ENCODE data around the gene SPATS1.

Gene SPATS1

DNA sequence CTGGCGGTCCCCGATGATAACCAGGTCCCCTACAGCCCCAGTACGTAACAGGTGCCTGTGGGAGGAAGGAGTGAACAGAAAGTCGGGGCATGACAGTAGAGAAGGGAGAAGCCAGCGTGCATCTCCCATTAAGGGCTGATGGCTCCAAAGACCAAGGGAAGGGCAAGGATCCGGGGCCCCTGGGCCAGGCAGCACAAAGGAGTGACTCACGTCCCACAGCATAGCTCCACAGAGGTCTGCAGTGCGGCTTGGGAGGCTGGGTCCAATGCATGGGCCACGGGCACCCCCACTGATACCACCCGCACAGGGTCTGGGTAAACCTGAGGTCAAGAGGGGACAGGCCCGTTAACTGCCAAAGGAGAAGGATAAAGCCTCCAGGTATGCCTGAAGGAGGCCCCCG, 39.6 kb upstream of the SPATS1 start:
- ATAC-seq, result no peak

DNA sequence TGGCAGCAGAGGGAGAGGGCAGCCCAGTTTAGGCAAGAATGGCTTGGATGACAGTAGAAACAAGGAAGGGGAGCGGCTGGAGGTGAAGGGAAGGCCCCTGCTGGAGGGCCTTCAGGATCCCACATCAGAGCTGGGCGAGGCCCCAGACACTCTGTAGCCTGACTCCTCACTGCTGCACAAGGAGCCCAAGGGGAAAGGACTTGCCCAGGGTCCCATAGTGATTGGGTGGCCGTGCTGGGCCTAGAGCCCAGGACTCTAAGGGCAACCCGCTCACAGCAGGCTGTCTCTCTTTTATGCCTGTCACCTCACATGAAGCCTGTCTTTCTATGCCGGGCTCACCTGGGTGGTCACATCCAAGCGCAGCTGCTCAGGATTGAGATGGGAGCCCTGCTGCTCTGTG, 38.6 kb upstream of the SPATS1 start:
- TF ChIP-seq ZNF8 (CRISPR knock-in tag; IDR thresholded peaks at IDR 0.05) (no peak), ZNF565 (CRISPR knock-in tag; conservative IDR thresholded peaks at IDR 0.05; ENCODE audit: low read depth) (no peak), ESRRG (CRISPR knock-in tag; IDR thresholded peaks at IDR 0.05) (no peak)
- ATAC-seq, result no peak

More for the DNA sequence above, 39.6 kb upstream of the SPATS1 start:
- TF ChIP-seq, protein P1, sequence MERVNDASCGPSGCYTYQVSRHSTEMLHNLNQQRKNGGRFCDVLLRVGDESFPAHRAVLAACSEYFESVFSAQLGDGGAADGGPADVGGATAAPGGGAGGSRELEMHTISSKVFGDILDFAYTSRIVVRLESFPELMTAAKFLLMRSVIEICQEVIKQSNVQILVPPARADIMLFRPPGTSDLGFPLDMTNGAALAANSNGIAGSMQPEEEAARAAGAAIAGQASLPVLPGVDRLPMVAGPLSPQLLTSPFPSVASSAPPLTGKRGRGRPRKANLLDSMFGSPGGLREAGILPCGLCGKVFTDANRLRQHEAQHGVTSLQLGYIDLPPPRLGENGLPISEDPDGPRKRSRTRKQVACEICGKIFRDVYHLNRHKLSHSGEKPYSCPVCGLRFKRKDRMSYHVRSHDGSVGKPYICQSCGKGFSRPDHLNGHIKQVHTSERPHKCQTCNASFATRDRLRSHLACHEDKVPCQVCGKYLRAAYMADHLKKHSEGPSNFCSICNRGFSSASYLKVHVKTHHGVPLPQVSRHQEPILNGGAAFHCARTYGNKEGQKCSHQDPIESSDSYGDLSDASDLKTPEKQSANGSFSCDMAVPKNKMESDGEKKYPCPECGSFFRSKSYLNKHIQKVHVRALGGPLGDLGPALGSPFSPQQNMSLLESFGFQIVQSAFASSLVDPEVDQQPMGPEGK (CRISPR knock-in tag; IDR thresholded peaks at IDR 0.05; ENCODE audit: borderline replicate concordance), result no peak
- TF ChIP-seq ZC3H10 (CRISPR knock-in tag; IDR thresholded peaks at IDR 0.05) (no peak), PPARA (CRISPR knock-in tag; IDR thresholded peaks at IDR 0.05; ENCODE audit: borderline replicate concordance) (no peak), ZNF8 (CRISPR knock-in tag; IDR thresholded peaks at IDR 0.05) (no peak), ZNF565 (CRISPR knock-in tag; conservative IDR thresholded peaks at IDR 0.05; ENCODE audit: low read depth) (no peak), GLIS3 (CRISPR knock-in tag; IDR thresholded peaks at IDR 0.05) (no peak), ZFP30 (CRISPR knock-in tag; IDR thresholded peaks at IDR 0.05) (no peak), ZNF70 (CRISPR knock-in tag; IDR thresholded peaks at IDR 0.05) (no peak), ARNTL (CRISPR knock-in tag; IDR thresholded peaks at IDR 0.05; ENCODE audit: borderline replicate concordance, low read depth) (no peak), TOX (CRISPR knock-in tag; IDR thresholded peaks at IDR 0.05; ENCODE audit: borderline replicate concordance) (no peak)
- TF ChIP-seq, protein P2, sequence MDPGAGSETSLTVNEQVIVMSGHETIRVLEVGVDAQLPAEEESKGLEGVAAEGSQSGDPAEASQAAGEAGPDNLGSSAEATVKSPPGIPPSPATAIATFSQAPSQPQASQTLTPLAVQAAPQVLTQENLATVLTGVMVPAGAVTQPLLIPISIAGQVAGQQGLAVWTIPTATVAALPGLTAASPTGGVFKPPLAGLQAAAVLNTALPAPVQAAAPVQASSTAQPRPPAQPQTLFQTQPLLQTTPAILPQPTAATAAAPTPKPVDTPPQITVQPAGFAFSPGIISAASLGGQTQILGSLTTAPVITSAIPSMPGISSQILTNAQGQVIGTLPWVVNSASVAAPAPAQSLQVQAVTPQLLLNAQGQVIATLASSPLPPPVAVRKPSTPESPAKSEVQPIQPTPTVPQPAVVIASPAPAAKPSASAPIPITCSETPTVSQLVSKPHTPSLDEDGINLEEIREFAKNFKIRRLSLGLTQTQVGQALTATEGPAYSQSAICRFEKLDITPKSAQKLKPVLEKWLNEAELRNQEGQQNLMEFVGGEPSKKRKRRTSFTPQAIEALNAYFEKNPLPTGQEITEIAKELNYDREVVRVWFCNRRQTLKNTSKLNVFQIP (CRISPR knock-in tag; IDR thresholded peaks at IDR 0.05; ENCODE audit: borderline replicate concordance, low read depth), result no peak
- TF ChIP-seq, protein P3, sequence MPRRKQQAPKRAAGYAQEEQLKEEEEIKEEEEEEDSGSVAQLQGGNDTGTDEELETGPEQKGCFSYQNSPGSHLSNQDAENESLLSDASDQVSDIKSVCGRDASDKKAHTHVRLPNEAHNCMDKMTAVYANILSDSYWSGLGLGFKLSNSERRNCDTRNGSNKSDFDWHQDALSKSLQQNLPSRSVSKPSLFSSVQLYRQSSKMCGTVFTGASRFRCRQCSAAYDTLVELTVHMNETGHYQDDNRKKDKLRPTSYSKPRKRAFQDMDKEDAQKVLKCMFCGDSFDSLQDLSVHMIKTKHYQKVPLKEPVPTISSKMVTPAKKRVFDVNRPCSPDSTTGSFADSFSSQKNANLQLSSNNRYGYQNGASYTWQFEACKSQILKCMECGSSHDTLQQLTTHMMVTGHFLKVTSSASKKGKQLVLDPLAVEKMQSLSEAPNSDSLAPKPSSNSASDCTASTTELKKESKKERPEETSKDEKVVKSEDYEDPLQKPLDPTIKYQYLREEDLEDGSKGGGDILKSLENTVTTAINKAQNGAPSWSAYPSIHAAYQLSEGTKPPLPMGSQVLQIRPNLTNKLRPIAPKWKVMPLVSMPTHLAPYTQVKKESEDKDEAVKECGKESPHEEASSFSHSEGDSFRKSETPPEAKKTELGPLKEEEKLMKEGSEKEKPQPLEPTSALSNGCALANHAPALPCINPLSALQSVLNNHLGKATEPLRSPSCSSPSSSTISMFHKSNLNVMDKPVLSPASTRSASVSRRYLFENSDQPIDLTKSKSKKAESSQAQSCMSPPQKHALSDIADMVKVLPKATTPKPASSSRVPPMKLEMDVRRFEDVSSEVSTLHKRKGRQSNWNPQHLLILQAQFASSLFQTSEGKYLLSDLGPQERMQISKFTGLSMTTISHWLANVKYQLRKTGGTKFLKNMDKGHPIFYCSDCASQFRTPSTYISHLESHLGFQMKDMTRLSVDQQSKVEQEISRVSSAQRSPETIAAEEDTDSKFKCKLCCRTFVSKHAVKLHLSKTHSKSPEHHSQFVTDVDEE (CRISPR knock-in tag; IDR thresholded peaks at IDR 0.05), result no peak

DNA sequence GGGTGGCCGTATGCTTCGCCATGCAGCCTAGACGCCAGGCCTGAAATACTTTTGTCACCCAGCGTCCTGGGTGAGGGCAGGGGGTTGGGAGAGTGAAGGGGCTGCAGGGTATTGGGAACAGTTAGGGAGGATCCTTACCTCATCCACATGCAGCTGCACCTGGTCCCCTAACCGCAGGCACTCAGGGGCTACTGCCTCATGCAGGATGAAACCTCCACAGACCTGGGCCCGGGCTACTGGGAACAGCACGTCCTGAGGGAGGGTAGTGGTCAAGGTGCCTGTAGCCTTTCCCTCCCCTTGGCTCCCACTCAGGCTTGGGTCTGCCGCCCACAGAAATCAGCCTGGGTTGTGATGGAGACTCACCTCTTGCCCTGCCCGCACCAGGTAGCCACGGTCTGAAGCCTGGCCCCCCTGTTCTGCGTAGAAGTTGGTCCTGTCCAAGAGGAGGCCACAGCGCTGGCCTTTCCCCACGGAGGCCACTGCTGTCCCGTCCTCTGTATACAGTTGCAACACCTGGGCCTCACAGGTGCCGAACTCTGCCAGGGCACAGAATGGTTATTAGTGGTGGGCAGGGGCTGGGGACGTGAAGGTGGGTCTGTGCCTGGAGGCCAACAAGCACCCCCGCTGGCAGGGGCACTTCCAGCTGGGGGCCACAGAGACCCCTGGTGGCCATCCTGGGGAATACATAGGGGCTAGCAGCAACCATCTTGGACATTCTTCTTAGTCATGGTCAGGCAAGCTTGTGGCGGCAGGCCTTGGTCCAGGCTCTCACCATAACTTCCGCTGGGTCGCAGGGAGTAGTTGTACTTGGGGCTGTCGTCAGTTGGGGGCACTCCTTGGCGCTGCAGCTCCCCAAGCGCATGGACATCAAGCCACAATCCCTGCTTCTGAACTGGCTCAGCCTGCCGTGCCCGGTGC, 37.9 kb upstream of the SPATS1 start:
- peak; percentile 82 for ATAC-seq
- TF ChIP-seq TOX (CRISPR knock-in tag; IDR thresholded peaks at IDR 0.05; ENCODE audit: borderline replicate concordance) (no peak), ISL1 (CRISPR knock-in tag; IDR thresholded peaks at IDR 0.05) (no peak), TCF4 (CRISPR knock-in tag; IDR thresholded peaks at IDR 0.05; ENCODE audit: borderline replicate concordance) (no peak), SNAI2 (CRISPR knock-in tag; IDR thresholded peaks at IDR 0.05) (no peak), ZNF70 (CRISPR knock-in tag; IDR thresholded peaks at IDR 0.05) (no peak), ZNF8 (CRISPR knock-in tag; IDR thresholded peaks at IDR 0.05) (no peak), ZNF565 (CRISPR knock-in tag; conservative IDR thresholded peaks at IDR 0.05; ENCODE audit: low read depth) (no peak), ZFP30 (CRISPR knock-in tag; IDR thresholded peaks at IDR 0.05) (no peak), PPARA (CRISPR knock-in tag; IDR thresholded peaks at IDR 0.05; ENCODE audit: borderline replicate concordance) (no peak), RARB (CRISPR knock-in tag; IDR thresholded peaks at IDR 0.05) (no peak)
- TF ChIP-seq, protein P2 (CRISPR knock-in tag; IDR thresholded peaks at IDR 0.05; ENCODE audit: borderline replicate concordance, low read depth), result no peak

DNA sequence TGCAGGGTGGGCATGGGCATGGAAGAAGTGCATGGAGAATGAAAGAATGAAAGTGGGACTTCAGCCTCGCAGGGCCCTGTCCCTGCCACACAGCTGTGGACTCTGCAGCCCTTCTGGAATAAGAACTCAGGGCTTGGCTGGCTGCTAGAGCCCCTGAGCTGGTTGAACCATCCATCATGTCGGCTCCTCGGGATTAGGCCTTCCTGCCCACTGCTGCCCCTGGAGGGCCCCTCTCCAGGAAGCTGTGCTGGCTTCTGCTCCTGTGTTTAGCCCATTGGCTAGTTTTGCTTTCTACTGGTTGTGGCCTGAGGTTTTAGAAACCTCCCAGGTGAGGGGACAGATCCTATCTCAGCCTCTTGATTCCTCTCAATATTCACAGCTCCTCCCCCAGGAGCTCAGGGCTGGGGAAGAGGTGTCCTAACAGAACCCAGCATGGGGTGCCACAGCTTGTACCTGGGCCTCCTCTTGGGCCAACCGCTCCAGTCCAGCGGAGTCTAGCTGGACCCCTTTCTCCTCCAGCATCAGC, 37.2 kb upstream of the SPATS1 start:
- no peak for ATAC-seq
- no peak for TF ChIP-seq ZFP3 (CRISPR knock-in tag; IDR thresholded peaks at IDR 0.05)
- no peak for TF ChIP-seq GLIS3 (CRISPR knock-in tag; IDR thresholded peaks at IDR 0.05)
- no peak for TF ChIP-seq ZC3H10 (CRISPR knock-in tag; IDR thresholded peaks at IDR 0.05)
- TF ChIP-seq ZNF8 (CRISPR knock-in tag; IDR thresholded peaks at IDR 0.05), result no peak
- no peak for TF ChIP-seq CSDC2 (CRISPR knock-in tag; IDR thresholded peaks at IDR 0.05)
- TF ChIP-seq ZNF565 (CRISPR knock-in tag; conservative IDR thresholded peaks at IDR 0.05; ENCODE audit: low read depth), result no peak
- TF ChIP-seq ISL1 (CRISPR knock-in tag; IDR thresholded peaks at IDR 0.05), result no peak
- no peak for TF ChIP-seq BACH2 (CRISPR knock-in tag; IDR thresholded peaks at IDR 0.05; ENCODE audit: borderline replicate concordance)
- TF ChIP-seq, protein P4, sequence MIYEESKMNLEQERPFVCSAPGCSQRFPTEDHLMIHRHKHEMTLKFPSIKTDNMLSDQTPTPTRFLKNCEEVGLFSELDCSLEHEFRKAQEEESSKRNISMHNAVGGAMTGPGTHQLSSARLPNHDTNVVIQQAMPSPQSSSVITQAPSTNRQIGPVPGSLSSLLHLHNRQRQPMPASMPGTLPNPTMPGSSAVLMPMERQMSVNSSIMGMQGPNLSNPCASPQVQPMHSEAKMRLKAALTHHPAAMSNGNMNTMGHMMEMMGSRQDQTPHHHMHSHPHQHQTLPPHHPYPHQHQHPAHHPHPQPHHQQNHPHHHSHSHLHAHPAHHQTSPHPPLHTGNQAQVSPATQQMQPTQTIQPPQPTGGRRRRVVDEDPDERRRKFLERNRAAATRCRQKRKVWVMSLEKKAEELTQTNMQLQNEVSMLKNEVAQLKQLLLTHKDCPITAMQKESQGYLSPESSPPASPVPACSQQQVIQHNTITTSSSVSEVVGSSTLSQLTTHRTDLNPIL (CRISPR knock-in tag; IDR thresholded peaks at IDR 0.05; ENCODE audit: low read depth), result no peak
- no peak for TF ChIP-seq TOX (CRISPR knock-in tag; IDR thresholded peaks at IDR 0.05; ENCODE audit: borderline replicate concordance)
- TF ChIP-seq, protein P3 (CRISPR knock-in tag; IDR thresholded peaks at IDR 0.05), result no peak
- no peak for TF ChIP-seq RARB (CRISPR knock-in tag; IDR thresholded peaks at IDR 0.05)
- TF ChIP-seq ESRRG (CRISPR knock-in tag; IDR thresholded peaks at IDR 0.05), result no peak

Data from SK-N-SH treated with all-trans-retinoic acid at 6 μM for 48 hours (cell line).